OCI-LY3 (cell line): ENCODE measurements around the gene SFXN2.

Experiments
- EZH2phosphoT487 ChIP-seq: fragments of 200-600 bp; shearing (Covaris generic); IDR thresholded peaks from 2 replicates; pipeline ENCODE4 v1.6.1; 2018; ENCODE audit warnings: antibody characterized with exemption, mixed run types, low read depth
- TF ChIP-seq, protein P1 (sequence below): fragments of 200-600, 300-600 bp; sonication (generic); IDR thresholded peaks from 2 replicates; pipeline ENCODE4 v1.5.1; 2014; ENCODE audit warnings: antibody characterized with exemption, low read length, low read depth

DNA sequence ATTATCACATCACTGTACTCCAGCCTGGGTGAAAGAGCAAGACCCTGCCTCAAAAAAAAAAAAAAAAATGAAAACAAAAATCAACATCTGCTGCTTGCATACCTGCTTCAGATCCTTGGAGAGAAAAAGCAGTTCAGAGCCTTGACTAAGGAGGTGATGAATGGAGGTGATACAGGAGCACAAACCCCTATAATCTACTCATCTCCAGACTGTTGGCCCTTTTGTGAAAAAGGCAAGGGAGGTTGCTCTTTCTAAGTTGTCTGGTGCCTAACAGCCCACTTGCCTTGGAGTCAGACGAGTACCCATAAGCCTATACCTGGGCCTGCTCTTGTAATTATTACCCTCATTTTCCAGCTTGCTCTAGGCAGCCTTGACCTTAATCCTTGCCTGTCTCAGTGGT, 1.4 kb downstream of the SFXN2 start:
- TF ChIP-seq, protein P1, sequence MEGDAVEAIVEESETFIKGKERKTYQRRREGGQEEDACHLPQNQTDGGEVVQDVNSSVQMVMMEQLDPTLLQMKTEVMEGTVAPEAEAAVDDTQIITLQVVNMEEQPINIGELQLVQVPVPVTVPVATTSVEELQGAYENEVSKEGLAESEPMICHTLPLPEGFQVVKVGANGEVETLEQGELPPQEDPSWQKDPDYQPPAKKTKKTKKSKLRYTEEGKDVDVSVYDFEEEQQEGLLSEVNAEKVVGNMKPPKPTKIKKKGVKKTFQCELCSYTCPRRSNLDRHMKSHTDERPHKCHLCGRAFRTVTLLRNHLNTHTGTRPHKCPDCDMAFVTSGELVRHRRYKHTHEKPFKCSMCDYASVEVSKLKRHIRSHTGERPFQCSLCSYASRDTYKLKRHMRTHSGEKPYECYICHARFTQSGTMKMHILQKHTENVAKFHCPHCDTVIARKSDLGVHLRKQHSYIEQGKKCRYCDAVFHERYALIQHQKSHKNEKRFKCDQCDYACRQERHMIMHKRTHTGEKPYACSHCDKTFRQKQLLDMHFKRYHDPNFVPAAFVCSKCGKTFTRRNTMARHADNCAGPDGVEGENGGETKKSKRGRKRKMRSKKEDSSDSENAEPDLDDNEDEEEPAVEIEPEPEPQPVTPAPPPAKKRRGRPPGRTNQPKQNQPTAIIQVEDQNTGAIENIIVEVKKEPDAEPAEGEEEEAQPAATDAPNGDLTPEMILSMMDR, result no peak
- TF ChIP-seq EZH2phosphoT487, result no peak
